ENCODE data around the gene SNX9. TPM values are rescaled to one million over a fixed set of nuclear protein-coding genes. Genes with fewer than 3 reads are reported as not detected.

SNX9 gene
- total and polyA plus RNA-seq, 3 donors from 2014 or later: 26.0 to 32.6 (median 30.1) TPM

DNA sequence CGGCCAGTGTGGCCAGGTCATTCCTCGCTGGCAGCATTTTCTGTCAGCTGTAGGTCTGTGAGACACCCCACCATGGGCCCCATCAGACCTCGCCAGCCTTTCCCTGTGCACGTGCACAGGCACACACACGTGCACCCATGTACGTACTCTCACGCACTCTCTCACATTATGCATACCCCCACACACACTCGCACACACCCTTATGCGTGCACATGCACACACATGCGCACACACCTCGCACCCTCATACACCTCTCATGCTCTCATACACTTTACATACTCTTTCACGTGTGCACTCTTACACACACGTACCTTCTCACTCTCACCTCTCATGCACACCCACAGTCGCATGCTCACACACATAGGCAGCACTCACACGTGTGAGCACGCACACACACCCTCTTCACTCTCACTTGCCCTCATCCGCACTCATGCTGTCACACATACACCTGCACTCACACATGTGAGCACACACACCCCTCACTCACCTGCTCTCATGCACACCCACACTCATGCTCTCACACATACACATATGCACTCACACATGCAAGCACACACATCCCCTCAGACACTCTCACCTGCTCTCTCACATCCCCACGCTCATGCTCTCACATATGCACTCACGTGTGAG lies 46.7 kb downstream of the SNX9 start:
- H3K9me3 ChIP-seq: no peaks in the 10 kb centered on the region
- intact Hi-C loops (cut with DNase I; ENCODE audit: low total_unique reads): no loop called here

DNA sequence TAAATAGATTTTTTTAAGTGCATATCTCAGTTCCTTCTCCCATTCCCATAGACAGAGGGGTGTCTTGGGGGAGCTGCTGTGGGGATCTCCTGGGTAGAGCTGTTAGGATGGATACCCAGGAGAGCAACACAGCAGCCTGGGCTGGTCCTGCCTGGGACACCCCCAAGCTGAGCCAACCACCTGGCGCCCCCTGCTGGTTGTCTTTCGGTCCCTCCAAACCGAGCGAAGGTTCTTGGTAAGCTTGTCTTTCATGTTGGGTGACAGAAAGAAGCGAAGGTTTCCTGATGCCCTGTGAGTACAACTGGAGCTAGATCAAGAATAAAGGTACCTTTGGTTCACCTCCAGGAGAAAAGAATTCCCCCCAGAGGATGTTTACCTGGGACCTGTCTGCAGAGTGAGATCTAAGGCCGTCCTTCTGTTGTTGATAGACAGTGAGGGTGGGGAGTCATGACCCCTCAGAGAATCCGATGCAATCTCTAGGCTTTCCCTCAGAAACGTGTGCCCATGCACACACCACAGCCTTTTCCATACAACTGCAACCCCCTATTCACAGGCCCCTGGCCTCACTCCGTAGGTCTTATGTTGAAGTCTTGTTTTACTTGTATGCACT lies 50.8 kb downstream of the SNX9 start:
- Histone ChIP-seq H3K4me1 (peaks cover 1% of the 10 kb centered on the region), H3K4me3 (no peak overlapping the region), H3K9me3 (no peaks in the 10 kb centered on the region), H3K27ac (no peak overlapping the region), H3K36me3 (ENCODE audit: low read depth, missing control alignments) (no peaks in the 10 kb centered on the region), H3K27me3 (no peaks in the 10 kb centered on the region)
- TF ChIP-seq, protein P1, sequence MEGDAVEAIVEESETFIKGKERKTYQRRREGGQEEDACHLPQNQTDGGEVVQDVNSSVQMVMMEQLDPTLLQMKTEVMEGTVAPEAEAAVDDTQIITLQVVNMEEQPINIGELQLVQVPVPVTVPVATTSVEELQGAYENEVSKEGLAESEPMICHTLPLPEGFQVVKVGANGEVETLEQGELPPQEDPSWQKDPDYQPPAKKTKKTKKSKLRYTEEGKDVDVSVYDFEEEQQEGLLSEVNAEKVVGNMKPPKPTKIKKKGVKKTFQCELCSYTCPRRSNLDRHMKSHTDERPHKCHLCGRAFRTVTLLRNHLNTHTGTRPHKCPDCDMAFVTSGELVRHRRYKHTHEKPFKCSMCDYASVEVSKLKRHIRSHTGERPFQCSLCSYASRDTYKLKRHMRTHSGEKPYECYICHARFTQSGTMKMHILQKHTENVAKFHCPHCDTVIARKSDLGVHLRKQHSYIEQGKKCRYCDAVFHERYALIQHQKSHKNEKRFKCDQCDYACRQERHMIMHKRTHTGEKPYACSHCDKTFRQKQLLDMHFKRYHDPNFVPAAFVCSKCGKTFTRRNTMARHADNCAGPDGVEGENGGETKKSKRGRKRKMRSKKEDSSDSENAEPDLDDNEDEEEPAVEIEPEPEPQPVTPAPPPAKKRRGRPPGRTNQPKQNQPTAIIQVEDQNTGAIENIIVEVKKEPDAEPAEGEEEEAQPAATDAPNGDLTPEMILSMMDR (IDR thresholded peaks at IDR 0.05): peak; percentile 53 to 73 (median 68)
- TF ChIP-seq POLR2A (IDR thresholded peaks at IDR 0.05): no peak
- intact Hi-C loops (cut with DNase I; ENCODE audit: low total_unique reads): no loop called here
- 78 to 79% methylated on average over 8 to 9 of the region's 9 CpGs for WGBS, 2 donors
- DNase-seq: peak; percentile 80

More for the DNA sequence above, 46.7 kb downstream of the SNX9 start:
- no peak for TF ChIP-seq POLR2A (IDR thresholded peaks at IDR 0.05)
- TF ChIP-seq, protein P1 (IDR thresholded peaks at IDR 0.05): no peak
- H3K4me3 ChIP-seq: no peak overlapping the region
- peaks cover 7% of the 10 kb centered on the region for H3K4me1 ChIP-seq
- H3K27me3 ChIP-seq: no peaks in the 10 kb centered on the region
- no peak for DNase-seq
- no peak overlapping the region for H3K27ac ChIP-seq
- H3K36me3 ChIP-seq (ENCODE audit: low read depth, missing control alignments): no peaks in the 10 kb centered on the region
- WGBS, 2 donors: 84 to 86% methylated on average over 19 of the region's 19 CpGs

DNA sequence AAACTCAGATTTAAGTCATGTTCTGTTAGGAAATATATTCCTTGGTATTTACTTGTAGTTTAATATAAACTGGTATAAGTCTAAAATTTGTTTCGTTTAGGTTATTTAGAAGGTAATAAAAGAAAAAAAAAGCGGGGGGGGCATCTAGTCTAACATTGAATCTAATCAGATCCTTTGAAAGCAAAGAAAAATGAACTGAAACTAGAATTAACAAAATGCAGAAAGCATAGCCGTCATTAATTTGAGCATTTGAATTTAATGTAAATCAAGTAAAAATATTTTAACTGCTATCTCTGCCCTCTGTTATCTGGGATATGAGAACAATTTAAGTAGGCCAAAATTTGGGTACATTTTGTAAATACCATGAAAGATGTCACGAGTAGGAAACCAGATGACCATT lies 54.1 kb downstream of the SNX9 start:
- TF ChIP-seq POLR2A (IDR thresholded peaks at IDR 0.05): no peak
- TF ChIP-seq, protein P1 (IDR thresholded peaks at IDR 0.05): no peak
- WGBS, 2 donors: 85 to 88% methylated on average over 4 of the region's 4 CpGs
- intact Hi-C loops (cut with DNase I; ENCODE audit: low total_unique reads): no loop called here
- Histone ChIP-seq H3K27ac (no peak overlapping the region), H3K4me3 (no peak overlapping the region), H3K4me1 (no peaks in the 10 kb centered on the region), H3K36me3 (ENCODE audit: low read depth, missing control alignments) (no peaks in the 10 kb centered on the region), H3K9me3 (no peaks in the 10 kb centered on the region), H3K27me3 (no peaks in the 10 kb centered on the region)
- no peak for DNase-seq

DNA sequence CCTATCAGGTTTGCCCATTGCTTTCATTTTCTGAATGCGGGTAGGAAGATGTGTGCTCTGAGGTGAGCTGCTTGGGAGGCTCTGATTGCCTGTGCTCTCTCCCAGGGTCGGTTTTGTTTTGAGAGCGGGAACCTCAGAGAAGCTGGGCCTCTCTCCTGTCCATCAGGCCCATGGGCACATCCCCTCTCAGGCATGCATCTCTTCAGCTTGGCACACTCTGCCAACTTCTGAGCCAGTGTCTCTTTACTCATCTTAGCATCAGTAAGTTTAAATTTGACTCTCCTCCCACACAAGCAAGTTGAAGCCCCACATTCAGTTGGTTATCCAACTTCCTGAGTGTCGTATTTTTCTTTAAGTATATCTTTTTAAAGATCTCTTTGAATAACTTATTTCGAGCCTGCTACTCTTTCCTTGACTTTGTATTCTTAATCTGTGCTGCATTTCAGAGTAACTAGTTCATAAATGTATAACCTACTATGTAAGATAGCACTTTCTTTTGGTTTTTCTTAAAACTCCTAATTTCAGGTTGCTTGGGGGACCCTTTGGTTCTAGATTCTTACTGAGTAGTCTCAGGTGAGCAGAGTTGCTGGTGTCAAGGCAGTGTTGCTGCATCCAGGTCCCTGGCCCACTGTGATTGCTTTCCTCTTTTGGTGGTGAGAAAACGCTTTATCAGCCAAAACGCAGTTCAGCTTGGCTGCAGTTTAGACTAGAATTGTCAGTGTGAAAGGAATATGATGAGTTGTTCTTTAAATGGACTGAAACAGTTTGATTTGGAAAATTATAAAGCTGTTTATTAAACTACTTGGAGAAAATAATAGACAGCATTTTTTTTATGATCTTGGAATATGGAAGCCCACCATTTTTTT lies 54.8 kb downstream of the SNX9 start:
- Histone ChIP-seq H3K4me3 (no peak overlapping the region), H3K27ac (no peak overlapping the region), H3K36me3 (ENCODE audit: low read depth, missing control alignments) (no peaks in the 10 kb centered on the region), H3K9me3 (no peaks in the 10 kb centered on the region), H3K4me1 (no peaks in the 10 kb centered on the region), H3K27me3 (no peaks in the 10 kb centered on the region)
- DNase-seq: no peak
- TF ChIP-seq POLR2A (IDR thresholded peaks at IDR 0.05): no peak
- 87 to 93% methylated on average over 7 of the region's 7 CpGs for WGBS, 2 donors
- intact Hi-C loops (cut with DNase I; ENCODE audit: low total_unique reads): no loop called here
